WTC11 (cell line): Measurements from ENCODE around the gene NEIL3. TPM values are rescaled to one million over a fixed set of nuclear protein-coding genes. Genes with fewer than 3 reads are reported as not detected.

Experiments
- ATAC-seq: fragments of 200-7000 bp; cut with Tn5 transposase; 2 replicates; pipeline ENCODE4 v1.10.0; 2021; ENCODE audit warnings: mild to moderate bottlenecking, moderate library complexity
- CTCF ChIA-PET: fragments of 300-600 bp; sonication (Branson Sonifier 250); formaldehyde crosslinking; loops from one replicate; lab custom pipeline; 2021; ENCODE audit warnings: antibody characterized with exemption; lab: Charles Lee
- POLR2A ChIA-PET: fragments of 350-600 bp; sonication (Branson Sonifier 250); formaldehyde crosslinking; loops from one replicate; lab custom pipeline; 2021; ENCODE audit warnings: antibody characterized with exemption; lab: Charles Lee
- DNase-seq: peaks from one replicate; pipeline ENCODE4 v3.0.0; 2021; ENCODE audit warnings: low spot score
- H3K27ac Mint-ChIP-seq: 2 replicates; pipeline ENCODE4 v1.8.0; 2021; ENCODE audit warnings: mixed read lengths
- H3K27me3 Mint-ChIP-seq: 2 replicates; pipeline ENCODE4 v1.8.0; 2021; ENCODE audit warnings: low read depth, mild to moderate bottlenecking, moderate library complexity, mixed read lengths
- H3K36me3 Mint-ChIP-seq: 2 replicates; pipeline ENCODE4 v1.8.0; 2021; ENCODE audit warnings: mixed read lengths
- H3K4me1 Mint-ChIP-seq: 2 replicates; pipeline ENCODE4 v1.8.0; 2022; ENCODE audit warnings: mixed read lengths
- H3K4me3 Mint-ChIP-seq: 2 replicates; pipeline ENCODE4 v1.8.0; 2021; ENCODE audit warnings: mild to moderate bottlenecking, moderate library complexity, mixed read lengths
- H3K9me3 Mint-ChIP-seq: 2 replicates; pipeline ENCODE4 v1.8.0; 2021; ENCODE audit warnings: mixed read lengths
- FOXK1 ChIP-seq: sonication (generic); formaldehyde crosslinking; IDR thresholded peaks from 2 replicates; pipeline ENCODE4 v1.8.0; 2022; ENCODE audit warnings: mild to moderate bottlenecking, moderate library complexity, missing genetic modification reagents
- GTF2I ChIP-seq: fragments of 250-450 bp; sonication (Bioruptor Pico); conservative IDR thresholded peaks from 2 replicates; pipeline ENCODE4 v1.4.0; 2021; ENCODE audit warnings: mild to moderate bottlenecking
- NFATC4 ChIP-seq: fragments of 250-450 bp; sonication (Bioruptor Pico); IDR thresholded peaks from 2 replicates; pipeline ENCODE4 v1.9.0; 2021; ENCODE audit warnings: mild to moderate bottlenecking
- NR1H2 ChIP-seq: sonication (generic); formaldehyde crosslinking; IDR thresholded peaks from 2 replicates; pipeline ENCODE4 v1.9.0; 2021; ENCODE audit warnings: mild to moderate bottlenecking, moderate library complexity, missing genetic modification reagents
- NR3C1 ChIP-seq: sonication (generic); formaldehyde crosslinking; conservative IDR thresholded peaks from 2 replicates; pipeline ENCODE4 v1.8.1; 2023; ENCODE audit warnings: low read depth, mild to moderate bottlenecking, missing genetic modification reagents
- OVOL2 ChIP-seq: fragments of 250-450 bp; sonication (Bioruptor Pico); IDR thresholded peaks from 2 replicates; pipeline ENCODE4 v1.9.0; 2021; ENCODE audit warnings: mild to moderate bottlenecking, borderline replicate concordance
- ZNF121 ChIP-seq: sonication (generic); formaldehyde crosslinking; IDR thresholded peaks from 2 replicates; pipeline ENCODE4 v1.8.0; 2023; ENCODE audit warnings: missing genetic modification reagents
- ZNF138 ChIP-seq: sonication (generic); formaldehyde crosslinking; conservative IDR thresholded peaks from 2 replicates; pipeline ENCODE4 v1.8.1; 2022; ENCODE audit warnings: mild to moderate bottlenecking, moderate library complexity, missing genetic modification reagents
- total RNA-seq: library from RNA; stranded (reverse); gene quantifications from 3 replicates; pipeline ENCODE4 v1.2.3, GENCODE V29; 2021
- TF ChIP-seq, protein P1 (sequence below): sonication (generic); formaldehyde crosslinking; IDR thresholded peaks from 2 replicates; pipeline ENCODE4 v1.8.1; 2023; ENCODE audit warnings: mild to moderate bottlenecking, missing genetic modification reagents, borderline replicate concordance
- TF ChIP-seq, protein P2 (sequence below): sonication (generic); formaldehyde crosslinking; IDR thresholded peaks from 2 replicates; pipeline ENCODE4 v1.8.0; 2023; ENCODE audit warnings: missing genetic modification reagents, mild to moderate bottlenecking, borderline replicate concordance
- TF ChIP-seq, protein P3 (sequence below): fragments of 250-450 bp; sonication (Bioruptor Pico); IDR thresholded peaks from 2 replicates; pipeline ENCODE4 v1.9.0; 2021; ENCODE audit warnings: mild to moderate bottlenecking
- TF ChIP-seq, protein P4 (sequence below): sonication (generic); formaldehyde crosslinking; conservative IDR thresholded peaks from 2 replicates; pipeline ENCODE4 v1.8.1; 2023; ENCODE audit warnings: mild to moderate bottlenecking, low read depth, missing genetic modification reagents, moderate library complexity
- TF ChIP-seq, protein P5 (sequence below): sonication (generic); formaldehyde crosslinking; IDR thresholded peaks from 2 replicates; pipeline ENCODE4 v1.8.0; 2022; ENCODE audit warnings: mild to moderate bottlenecking, missing genetic modification reagents
- TF ChIP-seq, protein P6 (sequence below): fragments of 250-450 bp; sonication (Bioruptor Pico); IDR thresholded peaks from 2 replicates; pipeline ENCODE4 v1.9.0; 2021; ENCODE audit warnings: moderate library complexity, mild to moderate bottlenecking, inconsistent platforms, borderline replicate concordance
- TF ChIP-seq, protein P7 (sequence below): sonication (generic); formaldehyde crosslinking; IDR thresholded peaks from 2 replicates; pipeline ENCODE4 v1.8.0; 2022; ENCODE audit warnings: mild to moderate bottlenecking, missing genetic modification reagents

NEIL3 gene
- total RNA-seq, 1 experiment from 2014 or later: 9.9 TPM

DNA sequence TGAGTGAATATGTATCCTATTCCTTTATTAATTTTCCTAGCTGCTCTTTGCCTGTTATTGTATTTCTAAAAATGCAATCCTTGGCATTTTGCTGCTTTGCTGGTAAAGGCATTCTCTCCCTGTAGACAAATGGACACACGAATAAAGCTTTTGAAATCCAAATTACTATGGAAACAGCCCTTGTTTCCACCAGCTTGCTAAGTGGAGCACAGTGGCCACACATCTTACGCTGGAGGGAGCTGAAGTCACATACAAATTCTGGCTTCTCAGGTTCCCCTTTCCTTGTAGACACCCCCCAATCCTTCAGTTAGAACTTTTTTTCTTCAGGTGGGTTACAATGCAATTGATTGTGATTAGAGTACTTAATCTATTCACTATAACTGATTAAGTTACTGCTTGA lies 66.3 kb downstream of the NEIL3 start (continued):
- TF ChIP-seq, protein P1, sequence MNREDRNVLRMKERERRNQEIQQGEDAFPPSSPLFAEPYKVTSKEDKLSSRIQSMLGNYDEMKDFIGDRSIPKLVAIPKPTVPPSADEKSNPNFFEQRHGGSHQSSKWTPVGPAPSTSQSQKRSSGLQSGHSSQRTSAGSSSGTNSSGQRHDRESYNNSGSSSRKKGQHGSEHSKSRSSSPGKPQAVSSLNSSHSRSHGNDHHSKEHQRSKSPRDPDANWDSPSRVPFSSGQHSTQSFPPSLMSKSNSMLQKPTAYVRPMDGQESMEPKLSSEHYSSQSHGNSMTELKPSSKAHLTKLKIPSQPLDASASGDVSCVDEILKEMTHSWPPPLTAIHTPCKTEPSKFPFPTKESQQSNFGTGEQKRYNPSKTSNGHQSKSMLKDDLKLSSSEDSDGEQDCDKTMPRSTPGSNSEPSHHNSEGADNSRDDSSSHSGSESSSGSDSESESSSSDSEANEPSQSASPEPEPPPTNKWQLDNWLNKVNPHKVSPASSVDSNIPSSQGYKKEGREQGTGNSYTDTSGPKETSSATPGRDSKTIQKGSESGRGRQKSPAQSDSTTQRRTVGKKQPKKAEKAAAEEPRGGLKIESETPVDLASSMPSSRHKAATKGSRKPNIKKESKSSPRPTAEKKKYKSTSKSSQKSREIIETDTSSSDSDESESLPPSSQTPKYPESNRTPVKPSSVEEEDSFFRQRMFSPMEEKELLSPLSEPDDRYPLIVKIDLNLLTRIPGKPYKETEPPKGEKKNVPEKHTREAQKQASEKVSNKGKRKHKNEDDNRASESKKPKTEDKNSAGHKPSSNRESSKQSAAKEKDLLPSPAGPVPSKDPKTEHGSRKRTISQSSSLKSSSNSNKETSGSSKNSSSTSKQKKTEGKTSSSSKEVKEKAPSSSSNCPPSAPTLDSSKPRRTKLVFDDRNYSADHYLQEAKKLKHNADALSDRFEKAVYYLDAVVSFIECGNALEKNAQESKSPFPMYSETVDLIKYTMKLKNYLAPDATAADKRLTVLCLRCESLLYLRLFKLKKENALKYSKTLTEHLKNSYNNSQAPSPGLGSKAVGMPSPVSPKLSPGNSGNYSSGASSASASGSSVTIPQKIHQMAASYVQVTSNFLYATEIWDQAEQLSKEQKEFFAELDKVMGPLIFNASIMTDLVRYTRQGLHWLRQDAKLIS: no peak
- TF ChIP-seq NR1H2 (CRISPR knock-in tag) (no peak), ZNF138 (CRISPR knock-in tag) (no peak), FOXK1 (CRISPR knock-in tag) (no peak)

DNA sequence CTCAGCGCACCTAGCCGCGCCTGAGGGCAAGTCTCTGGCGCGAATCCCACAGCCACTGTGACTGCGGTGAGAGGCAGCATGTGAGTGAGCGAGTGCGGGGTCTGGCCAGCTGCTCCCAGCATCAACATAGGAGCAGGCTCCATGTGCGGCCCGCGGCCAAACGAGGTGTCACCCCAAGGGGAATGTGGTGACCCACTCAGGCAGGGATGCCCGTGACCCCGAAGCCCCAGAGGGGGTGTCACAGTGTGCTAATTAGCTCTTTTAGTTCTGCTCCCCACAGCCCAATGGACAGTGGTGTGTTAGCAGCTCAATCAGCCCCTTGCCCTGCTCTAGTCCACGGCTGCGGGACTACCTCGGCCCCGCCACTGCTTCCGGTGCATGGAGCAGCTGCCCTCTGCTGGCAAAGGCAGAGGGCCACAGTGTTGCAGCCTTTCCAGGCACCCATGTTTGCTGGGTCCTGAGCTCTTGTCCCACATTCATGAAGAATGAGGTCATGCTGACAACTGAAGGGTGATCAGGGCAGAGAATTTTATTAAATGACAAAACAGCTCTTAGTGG lies 71.1 kb downstream of the NEIL3 start:
- ChIA-PET CTCF (interaction anchor here (0.6 to 2.1 kb wide), 31 partner anchors 10 to 417 kb away, joined by 3 to 46 read pairs (median 4); partner anchors contain the start of genes AGA and NEIL3), POLR2A (interaction anchor here (1.2 kb wide), 1 partner anchor 62 kb away, joined by 3 read pairs; no protein-coding TSS in a partner anchor)
- peaks cover 8% of the 10 kb centered on the region for H3K4me1 Mint-ChIP-seq

DNA sequence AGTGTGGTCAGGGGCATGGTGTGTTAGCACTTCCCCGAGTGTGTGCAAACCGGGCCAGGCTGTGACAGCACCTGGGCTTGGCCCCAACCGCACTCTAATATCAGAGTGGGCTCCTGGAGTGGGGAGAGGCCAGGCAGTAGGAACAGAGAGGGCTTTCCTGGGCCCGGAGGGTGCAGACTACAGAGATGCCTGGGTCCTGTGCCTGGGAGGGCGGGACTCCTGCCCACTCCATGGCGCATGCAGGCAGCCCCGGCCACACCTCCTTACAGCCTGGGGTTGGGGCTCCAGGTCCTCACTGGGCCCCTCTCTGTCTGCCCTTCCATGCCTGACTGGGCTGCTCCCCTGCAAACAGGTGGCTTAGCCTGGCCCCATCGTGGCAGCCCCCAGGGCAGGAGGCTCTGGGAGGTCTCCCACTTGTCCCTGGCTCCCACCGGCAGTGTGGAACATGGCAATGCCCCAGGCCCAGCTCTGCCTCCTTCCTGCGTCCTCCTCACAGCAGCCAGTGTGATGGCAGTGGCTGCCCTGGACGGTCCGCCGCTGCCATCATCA lies 72.2 kb downstream of the NEIL3 start:
- no peak overlapping the region for H3K4me3 Mint-ChIP-seq
- ATAC-seq: no peak
- ChIA-PET CTCF (interaction anchor here (1.1 to 1.3 kb wide), 3 partner anchors 11 to 222 kb away, joined by 3 to 8 read pairs (median 6); no protein-coding TSS in a partner anchor), POLR2A (interaction anchor here (1.2 kb wide), 1 partner anchor 61 kb away, joined by 3 read pairs; no protein-coding TSS in a partner anchor)
- H3K4me1 Mint-ChIP-seq: no peaks in the 10 kb centered on the region
- peaks cover 5% of the 10 kb centered on the region for H3K36me3 Mint-ChIP-seq
- no peak overlapping the region for H3K27ac Mint-ChIP-seq
- H3K27me3 Mint-ChIP-seq: no peaks in the 10 kb centered on the region
- H3K9me3 Mint-ChIP-seq: peaks cover 4% of the 10 kb centered on the region
- DNase-seq: no peak
- TF ChIP-seq, protein P2, sequence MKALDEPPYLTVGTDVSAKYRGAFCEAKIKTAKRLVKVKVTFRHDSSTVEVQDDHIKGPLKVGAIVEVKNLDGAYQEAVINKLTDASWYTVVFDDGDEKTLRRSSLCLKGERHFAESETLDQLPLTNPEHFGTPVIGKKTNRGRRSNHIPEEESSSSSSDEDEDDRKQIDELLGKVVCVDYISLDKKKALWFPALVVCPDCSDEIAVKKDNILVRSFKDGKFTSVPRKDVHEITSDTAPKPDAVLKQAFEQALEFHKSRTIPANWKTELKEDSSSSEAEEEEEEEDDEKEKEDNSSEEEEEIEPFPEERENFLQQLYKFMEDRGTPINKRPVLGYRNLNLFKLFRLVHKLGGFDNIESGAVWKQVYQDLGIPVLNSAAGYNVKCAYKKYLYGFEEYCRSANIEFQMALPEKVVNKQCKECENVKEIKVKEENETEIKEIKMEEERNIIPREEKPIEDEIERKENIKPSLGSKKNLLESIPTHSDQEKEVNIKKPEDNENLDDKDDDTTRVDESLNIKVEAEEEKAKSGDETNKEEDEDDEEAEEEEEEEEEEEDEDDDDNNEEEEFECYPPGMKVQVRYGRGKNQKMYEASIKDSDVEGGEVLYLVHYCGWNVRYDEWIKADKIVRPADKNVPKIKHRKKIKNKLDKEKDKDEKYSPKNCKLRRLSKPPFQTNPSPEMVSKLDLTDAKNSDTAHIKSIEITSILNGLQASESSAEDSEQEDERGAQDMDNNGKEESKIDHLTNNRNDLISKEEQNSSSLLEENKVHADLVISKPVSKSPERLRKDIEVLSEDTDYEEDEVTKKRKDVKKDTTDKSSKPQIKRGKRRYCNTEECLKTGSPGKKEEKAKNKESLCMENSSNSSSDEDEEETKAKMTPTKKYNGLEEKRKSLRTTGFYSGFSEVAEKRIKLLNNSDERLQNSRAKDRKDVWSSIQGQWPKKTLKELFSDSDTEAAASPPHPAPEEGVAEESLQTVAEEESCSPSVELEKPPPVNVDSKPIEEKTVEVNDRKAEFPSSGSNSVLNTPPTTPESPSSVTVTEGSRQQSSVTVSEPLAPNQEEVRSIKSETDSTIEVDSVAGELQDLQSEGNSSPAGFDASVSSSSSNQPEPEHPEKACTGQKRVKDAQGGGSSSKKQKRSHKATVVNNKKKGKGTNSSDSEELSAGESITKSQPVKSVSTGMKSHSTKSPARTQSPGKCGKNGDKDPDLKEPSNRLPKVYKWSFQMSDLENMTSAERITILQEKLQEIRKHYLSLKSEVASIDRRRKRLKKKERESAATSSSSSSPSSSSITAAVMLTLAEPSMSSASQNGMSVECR (CRISPR knock-in tag): no peak
- TF ChIP-seq, protein P3, sequence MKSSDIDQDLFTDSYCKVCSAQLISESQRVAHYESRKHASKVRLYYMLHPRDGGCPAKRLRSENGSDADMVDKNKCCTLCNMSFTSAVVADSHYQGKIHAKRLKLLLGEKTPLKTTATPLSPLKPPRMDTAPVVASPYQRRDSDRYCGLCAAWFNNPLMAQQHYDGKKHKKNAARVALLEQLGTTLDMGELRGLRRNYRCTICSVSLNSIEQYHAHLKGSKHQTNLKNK (CRISPR knock-in tag): no peak
- TF ChIP-seq, protein P4, sequence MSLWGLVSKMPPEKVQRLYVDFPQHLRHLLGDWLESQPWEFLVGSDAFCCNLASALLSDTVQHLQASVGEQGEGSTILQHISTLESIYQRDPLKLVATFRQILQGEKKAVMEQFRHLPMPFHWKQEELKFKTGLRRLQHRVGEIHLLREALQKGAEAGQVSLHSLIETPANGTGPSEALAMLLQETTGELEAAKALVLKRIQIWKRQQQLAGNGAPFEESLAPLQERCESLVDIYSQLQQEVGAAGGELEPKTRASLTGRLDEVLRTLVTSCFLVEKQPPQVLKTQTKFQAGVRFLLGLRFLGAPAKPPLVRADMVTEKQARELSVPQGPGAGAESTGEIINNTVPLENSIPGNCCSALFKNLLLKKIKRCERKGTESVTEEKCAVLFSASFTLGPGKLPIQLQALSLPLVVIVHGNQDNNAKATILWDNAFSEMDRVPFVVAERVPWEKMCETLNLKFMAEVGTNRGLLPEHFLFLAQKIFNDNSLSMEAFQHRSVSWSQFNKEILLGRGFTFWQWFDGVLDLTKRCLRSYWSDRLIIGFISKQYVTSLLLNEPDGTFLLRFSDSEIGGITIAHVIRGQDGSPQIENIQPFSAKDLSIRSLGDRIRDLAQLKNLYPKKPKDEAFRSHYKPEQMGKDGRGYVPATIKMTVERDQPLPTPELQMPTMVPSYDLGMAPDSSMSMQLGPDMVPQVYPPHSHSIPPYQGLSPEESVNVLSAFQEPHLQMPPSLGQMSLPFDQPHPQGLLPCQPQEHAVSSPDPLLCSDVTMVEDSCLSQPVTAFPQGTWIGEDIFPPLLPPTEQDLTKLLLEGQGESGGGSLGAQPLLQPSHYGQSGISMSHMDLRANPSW (CRISPR knock-in tag): no peak
- no peak for TF ChIP-seq NR3C1 (CRISPR knock-in tag)
- TF ChIP-seq, protein P5, sequence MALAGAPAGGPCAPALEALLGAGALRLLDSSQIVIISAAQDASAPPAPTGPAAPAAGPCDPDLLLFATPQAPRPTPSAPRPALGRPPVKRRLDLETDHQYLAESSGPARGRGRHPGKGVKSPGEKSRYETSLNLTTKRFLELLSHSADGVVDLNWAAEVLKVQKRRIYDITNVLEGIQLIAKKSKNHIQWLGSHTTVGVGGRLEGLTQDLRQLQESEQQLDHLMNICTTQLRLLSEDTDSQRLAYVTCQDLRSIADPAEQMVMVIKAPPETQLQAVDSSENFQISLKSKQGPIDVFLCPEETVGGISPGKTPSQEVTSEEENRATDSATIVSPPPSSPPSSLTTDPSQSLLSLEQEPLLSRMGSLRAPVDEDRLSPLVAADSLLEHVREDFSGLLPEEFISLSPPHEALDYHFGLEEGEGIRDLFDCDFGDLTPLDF (CRISPR knock-in tag): no peak

More for the DNA sequence above, 71.1 kb downstream of the NEIL3 start:
- Mint-ChIP-seq H3K27ac (no peak overlapping the region), H3K9me3 (peaks cover 4% of the 10 kb centered on the region), H3K4me3 (no peak overlapping the region), H3K27me3 (no peaks in the 10 kb centered on the region), H3K36me3 (peaks cover 5% of the 10 kb centered on the region)
- ATAC-seq: peak; percentile 99
- peak; percentile 71 for DNase-seq
- TF ChIP-seq, protein P6, sequence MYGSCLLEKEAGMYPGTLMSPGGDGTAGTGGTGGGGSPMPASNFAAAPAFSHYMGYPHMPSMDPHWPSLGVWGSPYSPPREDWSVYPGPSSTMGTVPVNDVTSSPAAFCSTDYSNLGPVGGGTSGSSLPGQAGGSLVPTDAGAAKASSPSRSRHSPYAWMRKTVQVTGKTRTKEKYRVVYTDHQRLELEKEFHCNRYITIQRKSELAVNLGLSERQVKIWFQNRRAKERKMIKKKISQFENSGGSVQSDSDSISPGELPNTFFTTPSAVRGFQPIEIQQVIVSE: no peak
- TF ChIP-seq GTF2I (CRISPR knock-in tag): no peak
- no peak for TF ChIP-seq FOXK1 (CRISPR knock-in tag)
- no peak for TF ChIP-seq ZNF121 (CRISPR knock-in tag)
- no peak for TF ChIP-seq NFATC4
- TF ChIP-seq, protein P7, sequence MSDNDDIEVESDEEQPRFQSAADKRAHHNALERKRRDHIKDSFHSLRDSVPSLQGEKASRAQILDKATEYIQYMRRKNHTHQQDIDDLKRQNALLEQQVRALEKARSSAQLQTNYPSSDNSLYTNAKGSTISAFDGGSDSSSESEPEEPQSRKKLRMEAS: 0 out of 2 replicates have a peak, but pooled peaks have one; percentile 16
- no peak for TF ChIP-seq OVOL2 (CRISPR knock-in tag)
- TF ChIP-seq, protein P3 (CRISPR knock-in tag): no peak
